SK-N-SH (cell line): ENCODE data around the gene IGFL4. TPM values are rescaled to one million over a fixed set of nuclear protein-coding genes. Genes with fewer than 3 reads are reported as not detected.

Source experiments
- CTCF ChIA-PET: fragments of 300-600, 350-600 bp; formaldehyde crosslinking; extraction: SDS; loops from one replicate; lab custom pipeline; 2021; lab: Yijun Ruan, JAX
- POLR2A ChIA-PET: fragments of 350-600 bp; sonication (Branson Sonifier 250); formaldehyde crosslinking; extraction: SDS; loops from one replicate; lab custom pipeline; 2020; ENCODE audit warnings: antibody characterized with exemption, inconsistent platforms; lab: Yijun Ruan, JAX
- DNase-seq: peaks from one replicate; pipeline ENCODE4 v3.0.0; 2012
- H2AFZ ChIP-seq: fragments of 200-600 bp; sonication (generic); 2 replicates; pipeline ENCODE4 v1.8.1; 2016; ENCODE audit warnings: antibody characterized with exemption, mild to moderate bottlenecking, low read depth
- H3F3A ChIP-seq: fragments of 200-600 bp; sonication (generic); replicated peaks from 2 replicates; pipeline ENCODE3; 2016; ENCODE audit warnings: antibody characterized with exemption, mild to moderate bottlenecking; ENCODE audit not compliant: insufficient read depth
- H3K27ac ChIP-seq, 2 experiments: fragments of 200-500 bp in 1 of 2; fragments of 200-600 bp in 1 of 2; sonication (Bioruptor generic) in 1 of 2; sonication (generic), shearing (Covaris generic) in 1 of 2; 2 replicates each; pipeline versions ENCODE4 v1.5.1 to v1.6.1; 2014 to 2016; ENCODE audit warnings: low read depth in 2 of 2, inconsistent platforms in 1 of 2, low read length in 1 of 2, mild to moderate bottlenecking in 1 of 2, mixed read lengths in 1 of 2
- H3K27me3 ChIP-seq: fragments of 200-600 bp; sonication (generic), shearing (Covaris generic); 2 replicates; pipeline ENCODE4 v1.6.1; 2016; ENCODE audit warnings: mixed run types; ENCODE audit not compliant: insufficient read depth
- H3K36me3 ChIP-seq, 2 experiments: fragments of 200-500 bp in 1 of 2; fragments of 200-600 bp in 1 of 2; sonication (Bioruptor generic) in 1 of 2; sonication (generic) in 1 of 2; replicated peaks in 1 of 2; 2 replicates each; pipeline versions ENCODE3 to v1.5.1; 2014 to 2016; ENCODE audit warnings: low read length in 1 of 2, mild to moderate bottlenecking in 1 of 2; ENCODE audit not compliant: insufficient read depth in 2 of 2, control insufficient read depth in 1 of 2
- H3K4me1 ChIP-seq, 2 experiments: fragments of 200-500 bp in 1 of 2; fragments of 200-600 bp in 1 of 2; sonication (Bioruptor generic) in 1 of 2; sonication (generic), shearing (Covaris generic) in 1 of 2; 2 replicates each; pipeline versions ENCODE4 v1.5.1 to v1.6.1; 2014 to 2016; ENCODE audit warnings: low read depth in 1 of 2, low read length in 1 of 2, mixed run types in 1 of 2; ENCODE audit not compliant: insufficient read depth in 2 of 2, control insufficient read depth in 1 of 2
- H3K4me2 ChIP-seq: fragments of 200-600 bp; sonication (generic), shearing (Covaris generic); 2 replicates; pipeline ENCODE4 v1.6.1; 2017; ENCODE audit warnings: mixed run types
- H3K4me3 ChIP-seq, 2 experiments: fragments of 200-500 bp in 1 of 2; fragments of 200-600 bp in 1 of 2; sonication (Bioruptor generic) in 1 of 2; sonication (generic), shearing (Covaris generic) in 1 of 2; 2 replicates each; pipeline versions ENCODE4 v1.5.1 to v1.8.1; 2014 to 2016; ENCODE audit warnings: low read depth in 2 of 2, inconsistent platforms in 1 of 2, low read length in 1 of 2, mild to moderate bottlenecking in 1 of 2, mixed read lengths in 1 of 2, moderate library complexity in 1 of 2
- H3K79me2 ChIP-seq: fragments of 200-600 bp; sonication (generic); 2 replicates; pipeline ENCODE4 v1.8.1; 2017; ENCODE audit warnings: mild to moderate bottlenecking; ENCODE audit not compliant: insufficient read depth
- H3K9ac ChIP-seq: fragments of 200-600 bp; sonication (generic); 2 replicates; pipeline ENCODE4 v1.6.1; 2017; ENCODE audit warnings: mixed run types
- H3K9me2 ChIP-seq: fragments of 200-600 bp; sonication (generic); 2 replicates; pipeline ENCODE4 v1.6.1; 2017; ENCODE audit warnings: mixed run types
- H3K9me3 ChIP-seq: fragments of 200-600 bp; sonication (generic); 2 replicates; pipeline ENCODE4 v1.6.1; 2017; ENCODE audit warnings: mixed run types, mild to moderate bottlenecking, moderate library complexity
- H4K20me1 ChIP-seq: fragments of 200-600 bp; sonication (generic); 2 replicates; pipeline ENCODE4 v1.6.1; 2017; ENCODE audit warnings: mild to moderate bottlenecking, mixed run types; ENCODE audit not compliant: insufficient read depth
- EZH2phosphoT487 ChIP-seq: fragments of 200-600 bp; sonication (generic); IDR thresholded peaks from 2 replicates; pipeline ENCODE4 v1.6.1; 2017; ENCODE audit warnings: low read depth, mixed run types, mild to moderate bottlenecking, antibody characterized with exemption, moderate library complexity, borderline replicate concordance
- GABPA ChIP-seq: IDR thresholded peaks from 2 replicates; pipeline ENCODE4 v1.4.0; 2012; ENCODE audit warnings: low read depth, mild to moderate bottlenecking
- NRF1 ChIP-seq: IDR thresholded peaks from 2 replicates; pipeline ENCODE4 v1.6.1; 2012; ENCODE audit warnings: low read depth, mild to moderate bottlenecking, low read length
- PBX3 ChIP-seq: IDR thresholded peaks from 2 replicates; pipeline ENCODE4; 2012
- RAD21 ChIP-seq: IDR thresholded peaks from 2 replicates; pipeline ENCODE4 v1.6.1; 2012; ENCODE audit warnings: mild to moderate bottlenecking, low read length
- RCOR1 ChIP-seq: fragments of 150-350 bp; IDR thresholded peaks from 2 replicates; pipeline ENCODE4 v1.6.1; 2017; ENCODE audit warnings: antibody characterized with exemption, low read length
- REST ChIP-seq: IDR thresholded peaks from 2 replicates; pipeline ENCODE4 v1.6.1; 2012; ENCODE audit warnings: mild to moderate bottlenecking, low read depth, low read length, moderate library complexity
- RXRA ChIP-seq: IDR thresholded peaks from 2 replicates; pipeline ENCODE4 v1.4.0; 2012; ENCODE audit warnings: low read depth, mild to moderate bottlenecking, borderline replicate concordance
- SIN3A ChIP-seq: IDR thresholded peaks from 2 replicates; pipeline ENCODE4 v1.6.1; 2012; ENCODE audit warnings: low read depth, mild to moderate bottlenecking, low read length, moderate library complexity, borderline replicate concordance
- SMC3 ChIP-seq: IDR thresholded peaks from 2 replicates; pipeline ENCODE4 v1.6.1; 2012; ENCODE audit warnings: low read depth, low read length, improper control_type of control experiment
- TCF12 ChIP-seq: IDR thresholded peaks from 2 replicates; pipeline ENCODE4 v1.4.0; 2012
- YY1 ChIP-seq: IDR thresholded peaks from 2 replicates; pipeline ENCODE4 v1.4.0; 2012; ENCODE audit warnings: low read depth, mild to moderate bottlenecking
- WGBS: methylation state at CpG from one replicate; pipeline ENCODE4 v1.1.6; 2017; ENCODE audit warnings: low lambda C conversion rate; 5-methylcytosine and 5-hydroxymethylcytosine counted together
- polyA plus RNA-seq, 3 experiments: library from polyadenylated mRNA; depleted of rRNA; stranded (reverse); fragments of >200 nt; gene quantifications; 2 replicates each; pipeline ENCODE4 v1.2.3, GENCODE V29; 2012
- TF ChIP-seq, protein P1 (sequence below): IDR thresholded peaks from 2 replicates; pipeline ENCODE4 v1.4.0; 2012; ENCODE audit warnings: low read depth, borderline replicate concordance
- TF ChIP-seq, protein P2 (sequence below): IDR thresholded peaks from 2 replicates; pipeline ENCODE4 v1.4.0; 2012; ENCODE audit warnings: low read depth

IGFL4 gene
- polyA plus RNA-seq, 1 of the 3 experiments (the other 2 are of a cell fraction) = not detected

- TF ChIP-seq, protein P1, sequence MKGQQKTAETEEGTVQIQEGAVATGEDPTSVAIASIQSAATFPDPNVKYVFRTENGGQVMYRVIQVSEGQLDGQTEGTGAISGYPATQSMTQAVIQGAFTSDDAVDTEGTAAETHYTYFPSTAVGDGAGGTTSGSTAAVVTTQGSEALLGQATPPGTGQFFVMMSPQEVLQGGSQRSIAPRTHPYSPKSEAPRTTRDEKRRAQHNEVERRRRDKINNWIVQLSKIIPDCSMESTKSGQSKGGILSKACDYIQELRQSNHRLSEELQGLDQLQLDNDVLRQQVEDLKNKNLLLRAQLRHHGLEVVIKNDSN = no peak
- TF ChIP-seq, protein P2, sequence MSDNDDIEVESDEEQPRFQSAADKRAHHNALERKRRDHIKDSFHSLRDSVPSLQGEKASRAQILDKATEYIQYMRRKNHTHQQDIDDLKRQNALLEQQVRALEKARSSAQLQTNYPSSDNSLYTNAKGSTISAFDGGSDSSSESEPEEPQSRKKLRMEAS = no peak
- no peak for TF ChIP-seq RXRA
- TF ChIP-seq RAD21 = no peak
- no peak for TF ChIP-seq NRF1
- TF ChIP-seq YY1 = no peak
- no peak for TF ChIP-seq RCOR1
- no peak for TF ChIP-seq REST
- TF ChIP-seq SIN3A = no peak
Measured at GRCh38 chr19:46035546-46035945, 5.3 kb downstream of the IGFL4 start (continued).

DNA sequence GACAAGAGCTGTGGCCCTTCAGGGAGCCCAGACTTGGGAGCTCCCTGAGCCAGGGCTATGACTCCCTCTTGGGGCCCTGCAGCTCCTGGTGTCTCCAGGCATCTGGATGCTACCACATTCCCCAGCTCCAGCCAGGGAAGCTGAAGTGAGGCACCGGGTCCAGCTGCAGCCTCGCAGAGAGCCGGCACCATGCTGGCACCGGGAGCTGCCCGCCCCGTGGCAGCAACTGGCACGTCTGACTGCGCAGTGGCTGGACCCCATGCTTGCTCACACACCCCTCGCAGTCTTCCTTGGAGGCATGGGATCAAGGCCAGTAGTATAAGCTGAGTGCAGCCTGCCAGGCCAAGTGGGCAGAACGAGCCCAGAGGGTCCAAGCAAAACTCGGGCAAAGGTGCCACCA lies 7.4 kb downstream of the IGFL4 start:
- no peak for TF ChIP-seq EZH2phosphoT487
- 71% methylated on average over 7 of the region's 11 CpGs for WGBS
- Histone ChIP-seq H3K79me2 (no peaks in the 10 kb centered on the region), H3K4me1 (no peaks in the 10 kb centered on the region), H3K27me3 (peaks cover 28% of the 10 kb centered on the region; the same call in 1 of the 2 replicates), H2AFZ (no peak overlapping the region), H3K4me2 (no peak overlapping the region), H3F3A (no peaks in the 10 kb centered on the region), H4K20me1 (no peaks in the 10 kb centered on the region), H3K9me3 (no peaks in the 10 kb centered on the region), H3K4me3 (no peak overlapping the region), H3K27ac (no peak overlapping the region), H3K36me3 (no peaks in the 10 kb centered on the region), H3K9ac (no peak overlapping the region), H3K9me2 (no peaks in the 10 kb centered on the region)
- DNase-seq = no peak
- POLR2A ChIA-PET = no interaction called here
- CTCF ChIA-PET = interaction anchor here (0.9 to 3.7 kb wide), 6 partner anchors 10 to 231 kb away, joined by 3 to 22 read pairs (median 6); no protein-coding TSS in a partner anchor

DNA sequence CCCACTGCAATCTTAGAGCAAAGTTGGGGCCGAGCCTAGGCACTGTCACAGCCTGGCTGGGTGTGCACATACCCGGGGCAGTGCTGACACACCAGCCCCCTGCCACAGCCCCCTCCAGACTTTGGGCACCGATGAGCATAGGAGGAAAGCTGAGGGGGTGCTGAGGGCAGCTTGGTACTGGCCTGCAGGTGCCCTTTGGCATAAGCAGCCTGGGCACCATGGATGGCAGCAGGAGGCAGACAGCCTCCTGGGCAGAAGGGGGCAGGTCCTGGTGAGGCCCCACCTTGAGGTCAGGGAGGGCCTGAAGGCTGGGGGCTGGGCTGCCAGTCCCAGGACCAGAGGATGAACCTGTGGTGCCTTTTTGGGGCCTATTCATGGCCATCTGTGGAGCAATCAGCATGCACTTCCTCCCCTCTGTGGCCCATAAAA lies 8.2 kb downstream of the IGFL4 start:
- H3K36me3 ChIP-seq = no peaks in the 10 kb centered on the region
- CTCF ChIA-PET = interaction anchor here (0.6 to 3.7 kb wide), 5 partner anchors 11 to 266 kb away, joined by 3 to 22 read pairs (median 4); no protein-coding TSS in a partner anchor
- no peak overlapping the region for H2AFZ ChIP-seq
- H3K9me3 ChIP-seq = no peaks in the 10 kb centered on the region
- H3K9ac ChIP-seq = no peak overlapping the region
- no peaks in the 10 kb centered on the region for H3K79me2 ChIP-seq
- H3K27me3 ChIP-seq = peaks cover 28% of the 10 kb centered on the region; the same call in 1 of the 2 replicates
- TF ChIP-seq TCF12 (no peak), SMC3 (no peak), PBX3 (no peak), YY1 (no peak), GABPA (no peak)
- TF ChIP-seq, protein P1 = no peak
- no peaks in the 10 kb centered on the region for H3K9me2 ChIP-seq
- no peaks in the 10 kb centered on the region for H3F3A ChIP-seq
- H3K4me3 ChIP-seq = no peak overlapping the region
- H4K20me1 ChIP-seq = no peaks in the 10 kb centered on the region
- no peaks in the 10 kb centered on the region for H3K4me1 ChIP-seq
- DNase-seq = no peak
- H3K4me2 ChIP-seq = no peak overlapping the region
- H3K27ac ChIP-seq = no peak overlapping the region
- 17% methylated on average over 1 of the region's 3 CpGs for WGBS
- POLR2A ChIA-PET = no interaction called here
